Measurements from ENCODE around the gene ZBED4.

The ZBED4 gene

DNA sequence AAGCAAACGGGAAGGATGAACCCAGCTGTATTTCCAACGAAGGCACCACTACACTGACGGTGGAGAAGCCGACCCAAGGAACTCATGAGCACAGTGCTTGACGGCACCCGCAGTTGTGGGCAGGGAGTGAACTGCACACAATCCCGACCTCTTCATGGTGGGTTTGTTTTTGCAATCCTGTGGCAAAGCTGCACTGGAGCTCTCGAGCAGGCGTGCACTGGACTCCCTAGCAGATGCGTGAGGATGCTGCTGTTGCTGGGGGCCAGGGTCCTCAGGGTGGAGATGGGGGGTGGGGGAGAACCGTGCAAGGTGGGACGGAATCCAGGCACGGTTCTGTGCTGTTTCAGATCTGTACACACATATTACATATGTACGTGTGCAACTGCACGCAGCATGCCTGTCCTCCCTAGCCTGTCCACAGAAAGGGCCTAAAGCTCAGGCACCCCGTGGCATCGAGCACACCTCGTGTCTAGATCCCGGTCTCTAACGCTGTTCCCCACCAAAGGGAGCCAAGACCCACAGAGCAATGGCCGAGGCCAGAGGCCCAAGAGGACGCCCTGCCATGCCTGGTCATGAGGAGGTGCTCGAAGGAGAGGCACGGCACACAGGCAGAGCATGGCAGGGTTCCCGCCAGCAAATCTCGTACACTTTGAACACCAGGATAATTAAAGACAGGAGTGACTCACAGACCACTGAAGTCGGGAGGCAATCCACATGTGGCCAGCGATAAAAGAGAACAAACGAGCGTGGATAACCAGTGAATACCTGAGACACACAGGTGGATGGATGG lies 47.0 kb downstream of the ZBED4 start:
- no peak for DNase-seq (ENCODE audit: low read depth, low spot score)

DNA sequence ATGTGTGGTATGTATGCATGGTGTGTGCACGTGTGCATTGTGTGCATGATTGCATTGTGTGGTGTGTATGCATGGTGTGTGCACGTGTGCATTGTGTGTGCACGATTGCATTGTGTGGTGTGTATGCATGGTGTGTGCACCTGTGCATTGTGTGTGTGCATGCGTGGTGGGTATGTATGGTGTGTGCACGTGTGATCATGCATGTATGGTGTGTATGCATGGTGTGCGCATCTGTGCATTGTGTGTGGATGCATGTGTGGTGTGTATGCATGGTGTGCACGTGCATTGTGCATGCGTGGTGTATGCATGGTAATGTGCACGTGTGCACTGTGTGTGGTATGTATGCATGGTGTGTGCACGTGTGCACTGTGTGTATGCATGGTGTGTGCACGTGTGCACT lies 47.8 kb downstream of the ZBED4 start:
- DNase-seq (ENCODE audit: low read depth, low spot score) = no peak

DNA sequence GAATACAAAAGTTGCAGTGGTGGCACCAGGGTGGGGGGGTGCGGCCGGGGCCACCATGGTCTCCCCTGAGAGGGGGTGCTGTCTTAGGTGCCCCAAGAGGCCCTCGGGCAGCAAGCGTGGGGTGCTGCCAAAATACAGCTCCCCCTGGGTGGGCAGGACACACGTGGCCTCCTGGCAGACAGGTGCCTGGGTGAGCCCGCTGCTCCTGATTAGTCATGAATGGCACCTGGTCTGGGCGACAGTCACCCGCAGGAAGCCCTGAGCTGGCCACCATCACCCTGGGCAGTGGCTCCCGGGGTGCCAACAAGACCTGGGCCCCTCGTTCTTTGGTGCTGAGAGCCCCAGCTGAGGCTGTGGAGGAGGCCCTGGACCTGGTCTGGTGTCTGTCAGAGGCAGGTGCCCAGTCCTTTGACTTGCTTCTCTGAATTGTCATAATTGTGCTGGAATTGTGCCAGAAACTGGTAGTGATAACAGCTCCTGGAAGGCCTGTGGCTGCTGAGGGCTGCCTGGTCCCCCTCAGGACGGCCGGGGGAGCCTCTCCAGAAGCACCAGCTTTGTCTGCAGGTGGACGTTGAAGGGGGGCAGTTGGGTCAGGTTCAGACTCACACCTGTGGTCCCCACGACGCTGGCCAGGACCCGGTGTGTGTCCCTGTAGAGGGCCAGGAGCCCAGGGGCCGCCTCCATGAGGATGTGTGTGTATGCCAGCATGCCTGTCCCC lies 49.8 kb downstream of the ZBED4 start:
- DNase-seq (ENCODE audit: low read depth, low spot score) = no peak

DNA sequence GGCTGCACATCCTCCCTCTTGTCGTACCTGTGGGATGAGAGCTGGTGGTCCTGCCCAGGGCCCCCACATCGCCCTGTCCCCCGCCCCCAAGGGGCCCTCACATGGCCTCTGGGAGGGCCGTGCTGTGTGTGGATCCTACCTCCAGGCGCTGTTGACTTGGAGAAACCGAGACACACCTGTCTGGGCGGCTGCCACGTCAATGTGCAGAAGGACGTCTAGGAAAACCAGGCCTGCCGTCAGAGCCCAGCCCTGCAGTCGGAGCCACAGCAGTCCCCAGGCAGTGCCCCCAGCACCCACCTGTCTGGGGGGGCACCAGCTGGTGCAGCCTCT lies 50.4 kb downstream of the ZBED4 start:
- DNase-seq (ENCODE audit: low read depth, low spot score) = no peak

DNA sequence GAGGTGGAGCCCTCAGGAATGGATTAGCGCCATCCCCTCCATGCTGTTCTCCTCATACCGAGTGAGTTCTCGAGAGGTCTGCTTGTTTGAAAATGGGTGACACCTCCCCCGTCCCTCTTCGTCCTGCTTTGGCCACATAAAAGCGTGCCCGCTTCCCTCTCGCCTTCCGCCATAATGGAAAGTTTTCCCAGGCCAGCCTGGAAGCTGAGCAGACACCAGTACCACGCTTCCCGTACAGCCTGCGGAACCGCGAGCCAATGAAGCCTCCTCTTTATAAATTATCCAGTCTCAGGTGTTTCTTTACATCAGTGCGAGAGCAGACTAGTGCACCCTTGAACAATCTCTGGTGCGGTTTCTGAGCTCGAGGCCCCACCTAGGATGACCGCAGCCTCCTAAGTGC lies 51.8 kb downstream of the ZBED4 start:
- no peak for DNase-seq (ENCODE audit: low read depth, low spot score)

DNA sequence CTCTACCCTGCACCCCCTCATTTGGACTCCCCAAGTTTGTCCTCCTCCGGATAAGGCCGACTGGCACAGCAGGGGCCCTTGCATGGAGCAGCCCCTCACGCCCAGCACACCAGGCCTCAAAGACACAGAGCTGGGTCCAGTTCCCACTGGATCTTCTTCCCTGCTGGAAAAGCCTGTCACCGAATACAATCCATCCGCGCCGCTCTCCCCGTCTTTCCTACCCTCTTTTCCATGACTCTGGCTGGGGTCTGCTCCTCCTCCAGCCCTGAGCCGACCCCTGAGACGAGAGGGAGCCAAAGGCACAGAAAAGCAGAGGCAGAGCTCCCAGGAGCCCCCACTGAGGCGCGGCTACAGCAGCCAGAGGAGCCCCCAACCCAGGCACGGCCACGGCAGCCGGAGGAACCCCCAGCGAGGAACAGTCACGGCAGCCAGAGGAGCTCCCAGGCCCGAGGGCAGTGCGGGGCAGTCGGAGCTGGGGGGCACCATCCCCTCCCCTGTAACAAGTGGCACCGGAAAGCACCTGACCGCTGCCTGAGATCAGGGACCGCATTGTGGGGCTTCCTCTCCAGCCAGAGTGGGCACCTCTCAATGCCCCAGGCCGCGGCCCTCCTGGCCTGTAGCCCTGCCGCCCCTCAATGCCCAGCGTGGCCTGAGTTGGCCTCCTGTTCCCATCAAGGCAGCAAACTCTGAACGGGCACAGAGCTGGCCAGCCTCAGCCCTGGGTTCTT lies 52.6 kb downstream of the ZBED4 start:
- no peak for DNase-seq (ENCODE audit: low read depth, low spot score)

DNA sequence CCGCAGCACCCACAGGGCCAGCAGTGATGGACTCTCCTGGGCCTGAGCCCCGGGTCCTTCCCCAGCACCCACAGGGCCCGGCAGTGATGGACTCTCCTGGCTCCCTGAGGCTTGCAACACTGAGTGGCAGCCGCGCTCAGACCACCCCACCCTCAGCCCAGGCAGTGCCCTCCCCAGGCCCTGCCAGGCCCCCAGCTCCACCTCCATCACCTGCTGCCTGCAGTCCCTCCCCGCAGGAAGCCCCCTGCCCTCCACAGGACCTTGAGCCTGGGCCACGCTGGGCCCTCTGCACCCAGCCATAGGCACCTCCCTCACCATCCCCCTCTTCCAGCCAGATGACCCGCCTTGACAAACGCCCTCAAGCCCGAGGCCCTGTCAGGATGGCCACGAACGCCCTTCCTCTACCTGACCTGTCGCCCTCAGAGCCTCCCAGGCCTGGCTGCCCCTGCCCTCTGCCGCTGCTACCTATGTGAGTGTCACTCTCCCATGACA lies 53.2 kb downstream of the ZBED4 start:
- DNase-seq (ENCODE audit: low read depth, low spot score) = no peak

DNA sequence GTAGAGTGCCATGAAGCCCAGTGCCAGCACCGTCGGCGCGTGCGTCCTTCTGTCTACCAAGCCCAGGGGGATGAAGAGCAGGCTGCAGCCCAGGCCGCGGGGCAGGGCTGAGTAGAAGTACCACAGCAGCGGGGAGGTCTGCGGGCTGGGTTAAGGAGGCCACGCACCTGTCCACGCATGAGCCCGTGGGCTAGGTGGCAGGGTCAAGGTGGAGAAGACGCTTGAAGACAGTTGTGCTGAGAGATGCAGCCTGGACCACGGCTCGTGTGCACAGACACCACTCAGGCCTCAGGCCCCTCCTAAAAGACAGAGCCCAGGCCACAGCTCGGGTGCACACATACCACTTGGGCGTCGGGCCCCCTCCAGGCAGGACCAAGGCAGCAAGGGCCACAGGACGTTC lies 54.2 kb downstream of the ZBED4 start:
- DNase-seq (ENCODE audit: low read depth, low spot score) = no peak

DNA sequence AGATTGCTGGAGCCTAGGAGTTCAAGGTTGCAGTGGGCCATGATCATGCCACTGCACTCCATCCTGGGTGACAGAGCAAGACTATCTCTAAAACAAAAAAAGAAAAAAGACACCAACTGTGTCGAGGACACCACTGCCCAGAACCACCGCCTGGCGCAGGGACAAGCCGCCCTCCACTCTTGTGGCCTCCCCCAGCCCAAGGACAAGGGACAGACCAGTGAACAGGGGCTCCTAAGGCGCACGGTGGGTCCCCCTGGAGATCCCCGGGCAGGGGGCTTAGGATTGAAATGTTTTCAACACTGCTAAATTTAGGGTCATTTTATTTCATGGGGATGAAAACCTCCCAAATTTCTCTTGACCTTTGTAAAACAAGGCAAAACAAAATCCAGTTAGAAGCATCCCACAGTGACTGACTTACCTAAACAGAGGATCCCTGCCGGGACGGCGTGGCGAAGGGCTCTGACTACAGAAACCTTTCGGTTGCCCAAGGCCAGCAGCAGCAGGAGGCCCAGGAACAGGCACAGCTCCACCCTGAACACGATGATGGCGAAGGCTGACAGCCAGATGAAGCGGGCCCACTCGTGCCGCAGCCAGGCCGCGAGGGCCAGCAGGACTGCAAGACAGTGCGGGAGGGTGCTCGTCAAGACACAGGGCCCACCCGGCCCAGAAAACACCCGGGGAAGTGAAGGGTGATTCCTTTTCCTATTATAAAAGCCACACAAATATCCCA lies 56.0 kb downstream of the ZBED4 start:
- no peak for DNase-seq (ENCODE audit: low read depth, low spot score)

DNA sequence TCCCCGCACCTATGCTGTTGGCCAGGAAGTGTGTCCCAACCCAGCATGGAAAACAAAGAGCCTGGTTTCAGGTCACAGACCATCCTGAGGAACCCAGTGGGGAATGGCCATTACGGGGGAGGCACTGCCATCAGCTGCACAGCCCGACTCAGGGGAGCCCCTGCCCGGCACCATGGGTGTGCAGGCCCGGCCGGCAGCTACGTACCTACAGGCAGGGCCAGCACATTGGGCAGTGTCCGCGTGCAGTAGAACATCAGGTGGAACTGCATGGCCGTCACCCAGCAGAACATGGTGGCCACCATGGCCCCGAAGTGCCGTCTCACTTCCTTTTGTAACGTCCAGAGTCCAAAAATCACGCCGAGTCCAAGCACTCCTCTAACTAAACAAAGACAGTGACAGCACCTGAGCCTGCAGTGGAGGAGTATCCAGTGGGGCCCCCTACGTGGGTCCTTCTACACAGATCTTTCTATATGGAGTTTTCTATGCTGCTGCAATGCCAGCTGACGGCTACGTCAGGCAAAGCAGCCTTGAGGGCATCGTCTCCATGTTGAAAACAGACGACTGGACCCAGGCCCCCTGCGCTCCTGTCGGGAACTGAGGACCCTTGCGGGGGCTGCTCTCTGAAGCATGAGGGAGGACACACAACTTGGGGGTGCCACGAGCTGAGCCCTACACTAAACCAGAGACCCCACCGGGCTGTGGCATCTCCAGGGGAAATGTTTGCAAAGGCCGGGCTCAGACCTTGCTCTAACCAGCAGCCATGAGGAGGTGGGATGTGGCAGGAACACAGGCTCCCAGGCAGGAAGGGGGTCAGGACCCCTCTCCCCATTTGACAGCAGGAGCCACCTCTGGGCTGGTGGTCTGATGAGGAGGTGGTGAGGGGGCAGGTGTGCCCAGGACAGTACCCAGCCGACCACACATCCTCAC lies 56.8 kb downstream of the ZBED4 start:
- DNase-seq (ENCODE audit: low read depth, low spot score) = no peak

DNA sequence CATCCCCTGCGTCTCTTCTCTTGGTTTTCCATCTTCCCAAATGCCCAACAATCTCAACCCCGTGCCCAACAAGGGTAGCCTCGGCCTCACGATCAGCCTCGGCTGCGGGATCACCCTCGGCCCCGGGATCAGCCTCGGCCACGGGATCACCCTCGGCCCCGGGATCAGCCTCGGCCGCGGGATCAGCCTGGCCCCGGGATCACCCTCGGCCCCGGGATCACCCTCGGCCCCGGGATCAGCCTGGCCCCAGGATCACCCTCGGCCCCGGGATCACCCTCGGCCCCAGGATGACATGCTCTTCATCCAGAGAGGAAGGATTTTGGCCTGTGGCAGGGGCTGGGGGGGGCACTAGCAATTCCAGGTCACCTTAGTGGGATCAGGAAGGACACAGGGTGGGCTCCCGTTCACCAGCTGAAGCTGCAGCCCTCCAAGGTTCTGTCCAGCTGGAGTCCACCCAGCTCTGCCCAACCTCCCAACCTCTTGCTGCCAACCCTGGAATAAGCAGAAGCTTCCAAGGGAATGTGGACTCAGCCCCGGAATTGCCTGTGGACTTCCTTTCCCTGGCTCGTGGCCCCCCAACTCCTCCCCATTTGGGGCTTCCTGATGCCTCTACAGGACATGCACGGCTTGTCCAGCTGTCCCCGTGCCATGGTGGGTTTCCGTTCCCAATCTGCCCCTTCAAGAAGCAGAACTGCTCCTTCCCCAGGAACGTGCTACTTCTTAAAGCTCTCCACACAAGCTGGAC lies 58.4 kb downstream of the ZBED4 start:
- no peak for DNase-seq (ENCODE audit: low read depth, low spot score)

DNA sequence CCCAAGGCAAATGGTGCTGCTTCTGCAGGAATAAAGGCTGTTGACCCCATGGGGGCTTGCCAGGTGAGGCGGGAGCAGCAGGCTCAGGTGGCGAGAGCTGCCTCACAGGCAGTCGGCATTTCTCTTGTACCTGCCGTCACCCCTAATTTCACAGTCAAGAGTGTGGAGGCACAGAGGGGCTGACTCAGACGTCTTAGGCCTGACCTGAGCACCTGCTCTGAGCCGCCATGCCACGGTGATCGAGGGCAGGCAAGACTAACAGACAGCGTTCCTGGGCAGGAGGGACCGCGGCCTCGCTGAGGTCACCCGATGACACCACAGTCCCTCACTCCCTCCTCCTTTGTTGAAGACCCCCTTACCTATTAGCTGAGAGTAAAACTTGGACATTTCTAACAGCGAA lies 59.4 kb downstream of the ZBED4 start:
- DNase-seq (ENCODE audit: low read depth, low spot score) = no peak

DNA sequence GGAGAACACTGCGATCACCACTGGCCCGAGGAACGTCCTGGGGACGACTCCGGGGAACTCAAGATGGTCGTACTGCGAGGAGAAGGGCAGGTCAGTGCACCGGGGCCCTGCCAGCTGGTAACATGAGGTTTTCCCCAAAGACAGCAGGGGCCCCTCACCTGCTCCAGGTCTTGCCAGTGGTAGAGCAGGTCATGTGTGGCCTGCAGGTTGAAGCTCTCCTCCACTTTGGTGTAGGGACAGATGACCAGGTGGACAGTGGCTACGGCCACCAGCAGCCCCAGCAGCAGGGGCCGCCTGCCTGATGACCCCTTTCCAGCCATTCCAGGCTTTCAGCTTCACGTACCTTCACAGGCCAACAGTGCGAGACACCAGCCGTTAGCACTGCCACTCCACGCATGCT lies 59.8 kb downstream of the ZBED4 start:
- DNase-seq (ENCODE audit: low read depth, low spot score) = no peak

DNA sequence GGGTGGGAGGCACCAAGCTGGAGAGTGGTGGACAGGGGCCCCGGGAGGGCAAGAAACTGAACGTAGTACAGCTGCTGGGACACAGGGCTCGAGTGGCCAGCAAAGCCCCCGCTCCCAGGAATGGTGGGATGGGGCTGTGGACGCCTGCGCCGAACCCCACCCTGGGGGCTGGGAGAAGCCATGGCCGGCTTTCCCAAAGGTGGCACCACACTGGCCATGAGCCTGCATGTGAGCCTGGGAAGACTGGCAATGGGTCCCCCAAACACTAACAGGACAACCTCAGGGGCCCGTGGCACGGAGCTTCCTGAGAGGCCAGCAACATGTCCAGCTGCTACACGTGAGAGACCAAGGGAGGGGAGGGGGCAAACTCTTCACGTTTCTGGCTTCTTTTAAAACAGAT lies 60.6 kb downstream of the ZBED4 start:
- DNase-seq (ENCODE audit: low read depth, low spot score) = no peak

DNA sequence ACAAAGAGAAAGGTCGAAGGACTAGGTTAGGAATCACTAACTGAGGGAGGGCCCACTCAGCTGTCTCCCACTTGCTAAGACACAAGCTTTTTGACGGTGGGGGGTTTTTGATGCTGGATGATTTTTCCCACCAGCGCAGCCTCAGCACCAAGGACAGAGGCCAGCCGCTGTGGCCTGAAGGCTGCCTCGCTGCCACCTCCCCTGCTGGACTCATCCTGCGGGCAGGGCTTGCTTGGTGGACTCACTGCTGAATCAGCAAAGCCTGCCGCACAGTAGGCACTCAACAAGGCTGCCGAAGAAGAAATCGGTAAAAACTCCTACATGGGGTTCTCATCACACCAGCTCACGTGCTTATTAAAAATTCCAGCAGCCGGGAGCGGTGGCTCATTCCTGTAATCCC lies 62.0 kb downstream of the ZBED4 start:
- DNase-seq (ENCODE audit: low read depth, low spot score) = no peak

DNA sequence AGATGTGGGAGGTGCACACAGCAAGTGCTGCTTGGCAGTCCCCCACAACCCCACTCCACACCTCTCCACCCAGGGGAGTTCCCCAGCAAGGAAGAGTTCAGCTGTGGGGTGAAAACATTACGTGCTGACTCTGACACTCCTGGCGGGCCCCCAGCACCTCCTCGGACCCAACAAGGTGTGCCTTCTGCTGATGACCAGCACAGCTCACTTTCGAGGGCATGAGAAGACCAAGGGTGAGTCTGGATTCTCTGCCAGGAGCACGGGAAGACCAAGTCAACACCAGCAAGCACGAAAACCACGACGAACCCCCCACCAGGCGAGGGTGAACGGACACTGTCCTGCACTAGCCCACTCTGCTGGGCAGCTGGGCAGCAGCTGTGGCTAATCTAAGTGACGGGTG lies 63.2 kb downstream of the ZBED4 start:
- DNase-seq (ENCODE audit: low read depth, low spot score) = no peak

DNA sequence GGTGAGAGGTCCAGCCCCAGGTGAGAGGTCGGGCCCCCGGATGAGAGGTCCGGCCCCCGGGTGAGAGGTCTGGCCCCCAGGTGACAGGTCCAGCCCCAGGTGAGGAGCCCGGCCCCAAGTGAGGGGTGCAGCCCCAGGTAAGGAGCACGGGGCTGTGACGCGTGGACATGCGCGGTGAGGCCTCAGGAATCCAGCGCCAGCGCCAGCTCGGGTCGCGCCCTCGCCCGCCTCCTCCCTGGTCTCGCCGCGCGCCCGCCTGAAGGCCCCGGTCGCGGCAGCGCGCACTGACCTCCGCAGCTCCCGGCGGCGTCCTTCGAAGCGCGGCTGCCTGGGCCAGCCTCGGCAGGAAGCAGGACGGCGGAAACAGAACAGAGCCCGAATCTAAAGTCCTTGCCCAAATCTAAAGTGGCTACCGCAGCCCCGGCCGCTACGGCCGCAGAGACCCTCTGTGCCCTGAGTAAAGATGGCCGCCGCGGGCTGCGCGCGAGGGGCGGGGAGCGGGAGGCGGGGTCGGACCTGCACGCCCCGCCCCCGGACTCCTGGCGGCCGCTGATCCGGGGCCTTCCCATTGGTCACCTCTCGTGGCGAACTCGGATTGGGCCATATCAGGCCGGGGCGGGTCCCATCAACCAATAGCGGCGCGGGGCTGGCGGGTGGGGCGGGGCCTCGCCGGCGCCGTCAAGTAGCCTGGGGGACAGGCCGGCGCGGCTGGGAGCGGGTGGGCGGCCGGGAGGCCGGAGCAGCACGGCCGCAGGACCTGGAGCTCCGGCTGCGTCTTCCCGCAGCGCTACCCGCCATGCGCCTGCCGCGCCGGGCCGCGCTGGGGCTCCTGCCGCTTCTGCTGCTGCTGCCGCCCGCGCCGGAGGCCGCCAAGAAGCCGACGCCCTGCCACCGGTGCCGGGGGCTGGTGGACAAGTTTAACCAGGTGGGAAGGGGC lies 64.6 kb downstream of the ZBED4 start, which contains the start of the genes ALG12 and CRELD2:
Gene ALG12 (minus strand): TSS at position 465 of the 937 bp plus-strand sequence. CDS start 4,673 bp downstream, outside the sequence.
Gene CRELD2 (plus strand): TSS at position 661 of the 937 bp plus-strand sequence. CDS start 136 bp downstream, at position 797.
- DNase-seq (ENCODE audit: low read depth, low spot score) = peak; percentile 90
